ENCODE measurements around the gene MATN1. TPM values are rescaled to one million over a fixed set of nuclear protein-coding genes. Genes with fewer than 3 reads are reported as not detected.

MATN1 gene
- total RNA-seq, 1 donor from 2014 or later, result 0.54 TPM

DNA sequence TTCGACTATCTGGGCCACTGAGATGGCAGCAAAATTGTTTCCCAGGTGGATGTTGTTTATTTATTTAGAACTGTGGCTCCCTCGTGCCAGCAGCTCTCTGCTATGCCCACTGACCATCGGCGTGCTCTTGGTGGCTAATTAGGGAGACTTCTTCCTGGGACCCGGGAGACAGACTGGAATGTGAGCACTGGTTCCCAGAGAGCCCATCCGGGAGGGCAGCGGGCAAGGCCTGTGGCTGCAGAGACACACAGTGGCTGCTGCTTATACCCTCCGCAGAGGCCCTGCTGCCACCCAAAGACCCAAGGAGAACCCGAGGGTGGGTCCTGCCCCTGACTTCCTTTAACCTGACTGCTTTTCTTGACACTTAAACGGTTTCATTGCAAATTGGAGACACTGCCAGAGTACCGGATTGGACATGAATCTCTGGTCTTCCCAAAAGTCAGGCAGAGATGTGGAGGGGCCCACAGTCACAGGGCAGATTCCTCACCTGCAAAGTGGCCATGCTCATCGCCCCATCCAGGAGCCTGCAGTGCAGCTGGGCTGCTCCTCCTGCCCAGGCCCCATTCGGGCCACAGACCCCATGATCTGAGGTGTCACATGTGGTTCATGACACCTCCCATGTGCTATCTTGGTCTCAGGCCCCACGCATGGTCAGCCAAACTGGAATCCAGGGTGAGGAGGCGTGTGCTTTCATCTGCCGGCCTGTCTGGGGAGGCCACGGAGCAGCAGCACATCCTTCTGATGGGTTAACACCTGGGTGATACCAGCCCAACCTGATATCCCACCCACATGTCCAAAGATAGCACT is 5.7 kb upstream of the MATN1 start:
- Mint-ChIP-seq H3K4me1 (peaks cover 66% of the 10 kb centered on the region), H3K27me3 (ENCODE audit: low read depth) (no peaks in the 10 kb centered on the region), H3K36me3 (ENCODE audit: low read depth) (no peaks in the 10 kb centered on the region), H3K4me3 (no peak overlapping the region), H3K9me3 (no peaks in the 10 kb centered on the region), H3K27ac (ENCODE audit: unreplicated experiment) (peak overlapping the region; percentile 78)
- DNase-seq (ENCODE audit: low read depth, low spot score), result no peak
- no peak for TF ChIP-seq CTCF (conservative IDR thresholded peaks at IDR 0.05)

DNA sequence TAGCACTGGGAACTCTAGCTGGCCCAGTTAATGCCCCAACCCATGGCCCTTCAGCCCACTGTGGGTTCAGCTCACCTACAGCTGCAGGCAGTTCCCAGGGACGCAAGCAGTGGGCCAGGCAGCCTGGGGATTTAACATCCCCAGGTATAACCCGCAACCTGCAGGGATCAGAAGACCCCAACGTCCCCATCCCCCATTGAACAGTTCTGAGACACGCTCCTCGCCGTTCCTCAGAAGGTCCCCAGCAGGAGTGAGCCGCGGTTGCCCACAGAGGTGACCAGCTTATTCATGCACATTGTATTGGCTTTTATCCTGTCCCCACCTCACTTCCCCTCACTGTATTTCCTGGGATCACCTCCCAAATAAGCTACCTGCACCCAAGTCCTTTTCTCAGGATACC is 5.0 kb upstream of the MATN1 start:
- H3K27ac Mint-ChIP-seq (ENCODE audit: unreplicated experiment), result no peak overlapping the region
- no peak for TF ChIP-seq CTCF (conservative IDR thresholded peaks at IDR 0.05)

GRCh38 chr1:30727824-30728223 is 4.4 kb upstream of the MATN1 start:
- Mint-ChIP-seq H3K4me3 (no peak overlapping the region), H3K9me3 (no peaks in the 10 kb centered on the region), H3K27me3 (ENCODE audit: low read depth) (no peaks in the 10 kb centered on the region), H3K27ac (ENCODE audit: unreplicated experiment) (peak overlapping the region; percentile 54), H3K36me3 (ENCODE audit: low read depth) (no peaks in the 10 kb centered on the region), H3K4me1 (peaks cover 61% of the 10 kb centered on the region)
- DNase-seq (ENCODE audit: low read depth, low spot score), result no peak
- TF ChIP-seq CTCF (conservative IDR thresholded peaks at IDR 0.05), result no peak

More for the DNA sequence above, 5.0 kb upstream of the MATN1 start:
- H3K9me3 Mint-ChIP-seq, result no peaks in the 10 kb centered on the region
- H3K36me3 Mint-ChIP-seq (ENCODE audit: low read depth), result no peaks in the 10 kb centered on the region
- peaks cover 65% of the 10 kb centered on the region for H3K4me1 Mint-ChIP-seq
- peak overlapping the region; percentile 4 for H3K4me3 Mint-ChIP-seq
- no peaks in the 10 kb centered on the region for H3K27me3 Mint-ChIP-seq (ENCODE audit: low read depth)
- no peak for DNase-seq (ENCODE audit: low read depth, low spot score)

DNA sequence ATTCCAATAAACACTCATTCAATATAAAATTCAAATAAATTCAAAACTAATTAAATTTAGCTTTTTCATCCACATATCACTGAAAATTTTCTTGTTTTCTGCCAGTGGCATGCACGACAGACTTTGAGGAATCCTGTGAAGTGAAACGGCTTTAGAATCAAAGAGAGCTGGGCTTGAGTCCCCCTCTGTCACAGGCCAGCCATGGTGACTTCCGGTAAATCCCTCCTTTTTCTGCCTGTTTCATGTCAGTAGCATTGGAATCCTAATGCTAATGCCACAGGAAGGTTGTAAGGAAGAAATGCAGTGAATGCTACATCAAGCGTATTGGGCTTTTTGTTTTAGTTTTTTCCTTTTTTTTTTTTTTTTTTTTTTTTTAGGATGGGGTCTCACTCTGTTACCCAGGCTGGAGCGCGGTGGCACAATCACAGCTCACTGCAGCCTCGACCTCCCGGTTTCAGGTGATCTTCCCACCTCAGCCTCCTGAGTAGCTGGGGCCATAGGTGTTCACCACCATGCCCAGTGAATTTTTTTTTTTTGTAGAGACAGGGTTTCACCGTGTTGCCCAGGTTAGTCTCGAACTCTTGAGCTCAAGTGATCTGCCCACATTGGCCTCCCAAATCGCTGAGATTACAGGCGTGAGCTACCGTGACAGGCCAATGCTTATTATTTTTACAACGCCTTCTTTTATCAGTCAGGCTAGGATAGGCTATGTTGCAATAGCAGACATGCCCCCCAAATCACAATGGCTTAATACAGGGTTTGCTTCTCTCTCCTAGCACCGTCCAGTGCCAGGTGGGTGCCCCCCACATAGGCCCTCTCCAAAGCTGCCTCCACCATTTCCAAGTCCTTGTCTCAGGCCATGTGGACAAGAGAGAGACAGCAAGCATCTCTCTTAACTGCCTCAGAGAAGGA is 3.6 kb upstream of the MATN1 start:
- H3K27me3 Mint-ChIP-seq (ENCODE audit: low read depth), result no peaks in the 10 kb centered on the region
- no peaks in the 10 kb centered on the region for H3K9me3 Mint-ChIP-seq
- no peaks in the 10 kb centered on the region for H3K36me3 Mint-ChIP-seq (ENCODE audit: low read depth)
- no peak overlapping the region for H3K27ac Mint-ChIP-seq (ENCODE audit: unreplicated experiment)
- peaks cover 55% of the 10 kb centered on the region for H3K4me1 Mint-ChIP-seq
- TF ChIP-seq CTCF (conservative IDR thresholded peaks at IDR 0.05), result no peak
- H3K4me3 Mint-ChIP-seq, result no peak overlapping the region
- no peak for DNase-seq (ENCODE audit: low read depth, low spot score)

- H3K9me3 Mint-ChIP-seq, result no peaks in the 10 kb centered on the region
- H3K27ac Mint-ChIP-seq (ENCODE audit: unreplicated experiment), result no peak overlapping the region
- peak overlapping the region; percentile 38 for H3K4me3 Mint-ChIP-seq
- peaks cover 50% of the 10 kb centered on the region for H3K4me1 Mint-ChIP-seq
- H3K27me3 Mint-ChIP-seq (ENCODE audit: low read depth), result no peaks in the 10 kb centered on the region
- no peaks in the 10 kb centered on the region for H3K36me3 Mint-ChIP-seq (ENCODE audit: low read depth)
- no peak for DNase-seq (ENCODE audit: low read depth, low spot score)
- TF ChIP-seq CTCF (conservative IDR thresholded peaks at IDR 0.05), result no peak
Measured at GRCh38 chr1:30726236-30726635, 2.9 kb upstream of the MATN1 start.

Measured in neural crest cell (in vitro differentiated cells).